Uterus (tissue), 2 donors: Measurements from ENCODE around the gene GAGE1.

Experiments used
- CTCF ChIP-seq, 4 experiments: fragments of 200-600 bp in 2 of 4; fragments of 450-650 bp in 2 of 4; sonication (generic) in 2 of 4; IDR thresholded peaks; one replicate each; pipeline ENCODE4 v1.5.1; 2016 to 2019; ENCODE audit warnings: antibody characterized with exemption in 4 of 4, mild to moderate bottlenecking in 2 of 4, moderate library complexity in 1 of 4
- POLR2A ChIP-seq, 2 donors: fragments of 450-650 bp; IDR thresholded peaks; one replicate each; pipeline ENCODE4 v1.6.1; 2016; ENCODE audit warnings: antibody characterized with exemption in 2 of 2, mild to moderate bottlenecking in 1 of 2, moderate library complexity in 1 of 2

GRCh38 chrX:49627086-49627777 is 28.4 kb downstream of the GAGE1 start:
- TF ChIP-seq CTCF (IDR thresholded peaks at IDR 0.05) (no peak), POLR2A (IDR thresholded peaks at IDR 0.05) (no peak)
